Lower leg skin (tissue), 4 donors: ENCODE data around the gene NPPB. TPM values are rescaled to one million over a fixed set of nuclear protein-coding genes. Genes with fewer than 3 reads are reported as not detected.
A peak's percentile ranks its signal among the peaks of the same experiment; 100 is the strongest.

Experiments
- DNase-seq, 2 donors: peaks; one replicate each; pipeline ENCODE4 v3.0.0-alpha.2; 2019; ENCODE audit warnings: low spot score in 2 of 2
- H3K4me3 ChIP-seq: fragments of 200-600 bp; sonication (generic); 2 replicates; pipeline ENCODE4 v1.5.1; 2017; ENCODE audit warnings: mild to moderate bottlenecking, low read depth; ENCODE audit not compliant: poor library complexity, severe bottlenecking
- POLR2A ChIP-seq, 2 donors: fragments of 450-650 bp; IDR thresholded peaks; one replicate each; pipeline ENCODE4 v1.6.1; 2016 to 2017; ENCODE audit warnings: antibody characterized with exemption in 2 of 2, mild to moderate bottlenecking in 1 of 2, moderate library complexity in 1 of 2
- WGBS, 2 donors: methylation state at CpG; one replicate each; pipeline ENCODE4 v1.1.5; 2018; 5-methylcytosine and 5-hydroxymethylcytosine counted together
- intact Hi-C: fragments of 100-400 bp; cut with DNase I; formaldehyde crosslinking; loops from one replicate; pipeline ENCODE4 v1.15.0; 2023; ENCODE audit warnings: low total_unique reads
- total RNA-seq, 4 donors: library from RNA; depleted of rRNA; stranded (reverse); fragments of >200 nt; gene quantifications; one replicate each; pipeline ENCODE4 v1.1.0, GENCODE V29; 2016
- TF ChIP-seq, protein P1 (sequence below), 3 donors: fragments of 450-650 bp; IDR thresholded peaks; one replicate each; pipeline ENCODE4 v1.5.1; 2016; ENCODE audit warnings: antibody characterized with exemption in 3 of 3, mild to moderate bottlenecking in 3 of 3, moderate library complexity in 2 of 3

NPPB gene
- total RNA-seq, 4 donors from 2014 or later = not detected

DNA sequence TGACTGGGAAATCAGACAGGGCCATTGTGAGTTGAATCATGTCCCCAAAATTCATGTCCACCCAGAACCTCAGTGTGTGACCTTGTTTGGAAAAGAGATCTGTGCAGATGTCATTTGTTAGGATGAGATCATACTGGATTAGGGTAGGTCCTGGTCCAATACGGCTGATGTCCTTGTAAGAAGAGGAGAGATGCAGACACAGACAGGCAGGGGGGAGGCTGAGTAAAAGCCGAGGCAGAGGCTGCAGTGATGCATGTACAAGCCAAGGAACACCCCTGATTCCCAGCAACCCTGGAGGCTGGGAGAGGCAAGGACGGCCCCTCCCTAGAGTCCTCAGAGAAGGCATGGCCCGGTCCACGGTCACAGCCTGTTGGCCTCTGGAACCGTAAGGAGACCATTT, 15.9 kb upstream of the NPPB start:
- no peak for DNase-seq
- intact Hi-C loops = no loop called here
- 45 to 62% methylated on average over 6 of the region's 6 CpGs for WGBS, 2 donors
- no peak overlapping the region for H3K4me3 ChIP-seq
- TF ChIP-seq, protein P1, sequence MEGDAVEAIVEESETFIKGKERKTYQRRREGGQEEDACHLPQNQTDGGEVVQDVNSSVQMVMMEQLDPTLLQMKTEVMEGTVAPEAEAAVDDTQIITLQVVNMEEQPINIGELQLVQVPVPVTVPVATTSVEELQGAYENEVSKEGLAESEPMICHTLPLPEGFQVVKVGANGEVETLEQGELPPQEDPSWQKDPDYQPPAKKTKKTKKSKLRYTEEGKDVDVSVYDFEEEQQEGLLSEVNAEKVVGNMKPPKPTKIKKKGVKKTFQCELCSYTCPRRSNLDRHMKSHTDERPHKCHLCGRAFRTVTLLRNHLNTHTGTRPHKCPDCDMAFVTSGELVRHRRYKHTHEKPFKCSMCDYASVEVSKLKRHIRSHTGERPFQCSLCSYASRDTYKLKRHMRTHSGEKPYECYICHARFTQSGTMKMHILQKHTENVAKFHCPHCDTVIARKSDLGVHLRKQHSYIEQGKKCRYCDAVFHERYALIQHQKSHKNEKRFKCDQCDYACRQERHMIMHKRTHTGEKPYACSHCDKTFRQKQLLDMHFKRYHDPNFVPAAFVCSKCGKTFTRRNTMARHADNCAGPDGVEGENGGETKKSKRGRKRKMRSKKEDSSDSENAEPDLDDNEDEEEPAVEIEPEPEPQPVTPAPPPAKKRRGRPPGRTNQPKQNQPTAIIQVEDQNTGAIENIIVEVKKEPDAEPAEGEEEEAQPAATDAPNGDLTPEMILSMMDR (IDR thresholded peaks at IDR 0.05) = no peak
- TF ChIP-seq POLR2A (IDR thresholded peaks at IDR 0.05) = no peak

DNA sequence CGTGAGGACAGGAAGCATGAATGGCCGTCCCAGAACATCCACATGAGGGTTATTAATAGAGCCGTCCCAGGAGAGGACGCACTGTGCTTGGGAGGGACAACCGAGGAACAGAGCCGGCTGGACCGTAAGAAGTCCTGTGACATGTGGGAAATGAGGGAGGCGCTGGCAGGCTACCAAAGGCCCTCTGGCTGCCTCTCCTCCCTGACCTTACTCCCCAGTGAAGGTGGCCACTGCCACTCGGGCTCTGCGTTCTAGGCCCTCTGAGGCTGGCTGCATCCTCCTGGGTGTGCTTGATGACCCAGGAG, 15.5 kb upstream of the NPPB start:
- intact Hi-C loops = no loop called here
- no peak for TF ChIP-seq POLR2A (IDR thresholded peaks at IDR 0.05)
- TF ChIP-seq, protein P1 (IDR thresholded peaks at IDR 0.05) = no peak
- 69 to 76% methylated on average over 10 of the region's 10 CpGs for WGBS, 2 donors
- DNase-seq = peak in 1 of 2 donors; percentile 25
- H3K4me3 ChIP-seq = no peak overlapping the region

GRCh38 chr1:11873395-11874257, 14.9 kb upstream of the NPPB start:
- intact Hi-C loops = no loop called here
- no peak for TF ChIP-seq POLR2A (IDR thresholded peaks at IDR 0.05)
- TF ChIP-seq, protein P1 (IDR thresholded peaks at IDR 0.05) = no peak
- no peak overlapping the region for H3K4me3 ChIP-seq
- DNase-seq = no peak
- 62 to 69% methylated on average over 14 of the region's 14 CpGs for WGBS, 2 donors

DNA sequence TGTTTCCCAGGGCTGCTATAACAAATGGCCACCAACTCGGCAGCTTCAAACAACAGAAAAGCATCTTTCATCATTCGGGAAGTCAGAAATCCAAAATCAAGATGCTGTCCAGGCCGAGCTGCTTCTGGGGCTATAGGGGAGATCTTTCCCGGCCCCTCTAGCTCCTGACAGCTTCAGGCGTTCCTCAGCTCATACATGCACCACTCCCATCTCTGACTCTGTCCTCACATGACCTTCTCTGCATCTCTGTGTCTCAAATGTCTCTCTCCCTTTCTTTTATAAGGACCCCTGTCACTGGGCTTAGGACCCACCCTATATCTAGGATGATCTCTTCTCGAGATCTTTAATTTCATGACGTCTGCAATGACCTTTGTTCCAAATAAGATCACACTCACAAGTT, 13.8 kb upstream of the NPPB start:
- WGBS, 2 donors = 39 to 62% methylated on average over 7 of the region's 7 CpGs
- no peak for TF ChIP-seq POLR2A (IDR thresholded peaks at IDR 0.05)
- TF ChIP-seq, protein P1 (IDR thresholded peaks at IDR 0.05) = no peak
- intact Hi-C loops = no loop called here
- DNase-seq = no peak
- H3K4me3 ChIP-seq = no peak overlapping the region

GRCh38 chr1:11869650-11870207, 11.0 kb upstream of the NPPB start:
- TF ChIP-seq, protein P1 (IDR thresholded peaks at IDR 0.05) = no peak
- no peak for TF ChIP-seq POLR2A (IDR thresholded peaks at IDR 0.05)
- intact Hi-C loops = no loop called here

More at GRCh38 chr1:11869650-11870207, 11.0 kb upstream of the NPPB start:
- no peak for DNase-seq
- no peak overlapping the region for H3K4me3 ChIP-seq
- 85 to 91% methylated on average over 5 of the region's 5 CpGs for WGBS, 2 donors
